Neural progenitor cell (in vitro differentiated cells): ENCODE data around the gene DCDC2. TPM values are rescaled to one million over a fixed set of nuclear protein-coding genes. Genes with fewer than 3 reads are reported as not detected.
"Not testable (repeated sequence)": the region's sequence is repeated elsewhere in the genome, so short reads cannot be mapped to it uniquely, and the experiment has no call there.

Experiments
- DNase-seq: peaks from one replicate; pipeline ENCODE4 v3.0.0-alpha.2; 2016; ENCODE audit warnings: low spot score
- H2AFZ ChIP-seq: fragments of 200-600 bp; sonication (generic); replicated peaks from 2 replicates; pipeline ENCODE4 v1.6.1; 2016; ENCODE audit warnings: antibody characterized with exemption
- H3F3A ChIP-seq: fragments of 200-600 bp; sonication (generic); 2 replicates; pipeline ENCODE4 v1.6.1; 2016; ENCODE audit warnings: antibody characterized with exemption, low read depth
- H3K27ac ChIP-seq: fragments of 200-600 bp; sonication (generic); 2 replicates; pipeline ENCODE4 v1.5.1; 2016; ENCODE audit warnings: mild to moderate bottlenecking
- H3K27me3 ChIP-seq: fragments of 200-600 bp; sonication (generic); 2 replicates; pipeline ENCODE4 v1.6.1; 2016; ENCODE audit warnings: mild to moderate bottlenecking, moderate library complexity
- H3K36me3 ChIP-seq: fragments of 200-600 bp; sonication (generic); 2 replicates; pipeline ENCODE4 v1.5.1; 2016
- H3K4me1 ChIP-seq: fragments of 200-600 bp; sonication (generic); 2 replicates; pipeline ENCODE4 v1.6.1; 2016; ENCODE audit warnings: mixed run types
- H3K4me2 ChIP-seq: fragments of 200-600 bp; sonication (generic); 2 replicates; pipeline ENCODE4 v1.6.1; 2016
- H3K4me3 ChIP-seq: fragments of 200-600 bp; sonication (generic); 2 replicates; pipeline ENCODE4 v1.5.1; 2016
- H3K79me2 ChIP-seq: fragments of 200-600 bp; sonication (generic); 2 replicates; pipeline ENCODE4 v1.6.1; 2016; ENCODE audit warnings: low read depth
- H3K9ac ChIP-seq: fragments of 200-600 bp; sonication (generic); 2 replicates; pipeline ENCODE4 v1.6.1; 2016
- H3K9me3 ChIP-seq: fragments of 200-600 bp; sonication (generic); 2 replicates; pipeline ENCODE4 v1.5.1; 2016; ENCODE audit warnings: low read depth
- H4K20me1 ChIP-seq: fragments of 200-600 bp; sonication (generic); 2 replicates; pipeline ENCODE4 v1.6.1; 2016; ENCODE audit warnings: low read depth
- H3K27ac Mint-ChIP-seq: 3 replicates; pipeline ENCODE4 v1.8.0; 2021; ENCODE audit warnings: mixed read lengths
- H3K27me3 Mint-ChIP-seq: 2 replicates; pipeline ENCODE4 v1.8.0; 2022; ENCODE audit warnings: low read depth, mild to moderate bottlenecking, inconsistent platforms, moderate library complexity, mixed read lengths; ENCODE audit not compliant: insufficient read depth
- H3K36me3 Mint-ChIP-seq: 3 replicates; pipeline ENCODE4 v1.8.0; 2021; ENCODE audit warnings: mixed read lengths
- H3K4me1 Mint-ChIP-seq: 3 replicates; pipeline ENCODE4 v1.8.0; 2021; ENCODE audit warnings: mixed read lengths
- H3K4me3 Mint-ChIP-seq: 3 replicates; pipeline ENCODE4 v1.8.0; 2021; ENCODE audit warnings: mild to moderate bottlenecking, moderate library complexity, mixed read lengths
- H3K9me3 Mint-ChIP-seq: 3 replicates; pipeline ENCODE4 v1.8.0; 2020; ENCODE audit warnings: mixed read lengths
- EZH2 ChIP-seq: fragments of 200-600 bp; sonication (generic); IDR thresholded peaks from 2 replicates; pipeline ENCODE4 v1.6.1; 2017; ENCODE audit warnings: antibody characterized with exemption, mild to moderate bottlenecking, moderate library complexity
- EZH2phosphoT487 ChIP-seq: fragments of 200-600 bp; sonication (generic); IDR thresholded peaks from 2 replicates; pipeline ENCODE4 v1.6.1; 2017; ENCODE audit warnings: antibody characterized with exemption
- total RNA-seq: library from RNA; depleted of rRNA; stranded (reverse); fragments of >200 nt; gene quantifications from 2 replicates; pipeline ENCODE4 v1.2.3, GENCODE V29; 2015; ENCODE audit warnings: low replicate concordance
- TF ChIP-seq, protein P1 (sequence below): fragments of 200-600 bp; sonication (generic); IDR thresholded peaks from 2 replicates; pipeline ENCODE4 v1.5.1; 2017; ENCODE audit warnings: antibody characterized with exemption, mild to moderate bottlenecking

Gene DCDC2
- total RNA-seq, 1 donor from 2014 or later: not detected

DNA sequence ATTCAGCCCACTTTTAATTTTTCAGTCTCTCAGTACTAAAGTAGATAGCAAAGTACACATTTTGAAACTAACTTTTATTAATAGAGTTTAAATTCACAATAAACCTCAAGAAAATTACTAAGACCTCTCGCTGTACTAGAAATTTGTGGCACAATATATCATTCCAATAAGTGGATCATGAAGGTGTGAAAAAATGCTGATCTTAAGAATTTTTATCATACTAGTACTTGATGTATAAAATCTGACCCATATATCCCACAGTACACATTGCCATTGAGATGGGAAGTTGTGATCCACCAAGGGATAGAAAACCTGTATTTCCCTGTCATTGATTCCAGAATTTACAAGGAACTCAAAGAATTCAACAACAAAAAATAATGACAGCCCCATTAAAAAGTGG, 85.7 kb downstream of the DCDC2 start:
- H3F3A ChIP-seq: no peaks in the 10 kb centered on the region
- H2AFZ ChIP-seq: no peak overlapping the region
- Mint-ChIP-seq H3K27me3 (peaks cover 5% of the 10 kb centered on the region), H3K36me3 (no peaks in the 10 kb centered on the region), H3K4me3 (no peak overlapping the region), H3K9me3 (no peaks in the 10 kb centered on the region), H3K4me1 (peaks cover 4% of the 10 kb centered on the region), H3K27ac (no peak overlapping the region)
- H3K27ac ChIP-seq: no peak overlapping the region
- no peak overlapping the region for H3K4me2 ChIP-seq
- no peak overlapping the region for H3K9ac ChIP-seq
- H3K27me3 ChIP-seq: no peaks in the 10 kb centered on the region
- no peaks in the 10 kb centered on the region for H3K36me3 ChIP-seq
- no peak for DNase-seq
- TF ChIP-seq EZH2phosphoT487 (no peak), EZH2 (no peak)
- TF ChIP-seq, protein P1, sequence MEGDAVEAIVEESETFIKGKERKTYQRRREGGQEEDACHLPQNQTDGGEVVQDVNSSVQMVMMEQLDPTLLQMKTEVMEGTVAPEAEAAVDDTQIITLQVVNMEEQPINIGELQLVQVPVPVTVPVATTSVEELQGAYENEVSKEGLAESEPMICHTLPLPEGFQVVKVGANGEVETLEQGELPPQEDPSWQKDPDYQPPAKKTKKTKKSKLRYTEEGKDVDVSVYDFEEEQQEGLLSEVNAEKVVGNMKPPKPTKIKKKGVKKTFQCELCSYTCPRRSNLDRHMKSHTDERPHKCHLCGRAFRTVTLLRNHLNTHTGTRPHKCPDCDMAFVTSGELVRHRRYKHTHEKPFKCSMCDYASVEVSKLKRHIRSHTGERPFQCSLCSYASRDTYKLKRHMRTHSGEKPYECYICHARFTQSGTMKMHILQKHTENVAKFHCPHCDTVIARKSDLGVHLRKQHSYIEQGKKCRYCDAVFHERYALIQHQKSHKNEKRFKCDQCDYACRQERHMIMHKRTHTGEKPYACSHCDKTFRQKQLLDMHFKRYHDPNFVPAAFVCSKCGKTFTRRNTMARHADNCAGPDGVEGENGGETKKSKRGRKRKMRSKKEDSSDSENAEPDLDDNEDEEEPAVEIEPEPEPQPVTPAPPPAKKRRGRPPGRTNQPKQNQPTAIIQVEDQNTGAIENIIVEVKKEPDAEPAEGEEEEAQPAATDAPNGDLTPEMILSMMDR: no peak
- H3K9me3 ChIP-seq: no peaks in the 10 kb centered on the region
- no peaks in the 10 kb centered on the region for H3K79me2 ChIP-seq
- H4K20me1 ChIP-seq: no peaks in the 10 kb centered on the region
- no peak overlapping the region for H3K4me3 ChIP-seq
- peaks cover 4% of the 10 kb centered on the region for H3K4me1 ChIP-seq

DNA sequence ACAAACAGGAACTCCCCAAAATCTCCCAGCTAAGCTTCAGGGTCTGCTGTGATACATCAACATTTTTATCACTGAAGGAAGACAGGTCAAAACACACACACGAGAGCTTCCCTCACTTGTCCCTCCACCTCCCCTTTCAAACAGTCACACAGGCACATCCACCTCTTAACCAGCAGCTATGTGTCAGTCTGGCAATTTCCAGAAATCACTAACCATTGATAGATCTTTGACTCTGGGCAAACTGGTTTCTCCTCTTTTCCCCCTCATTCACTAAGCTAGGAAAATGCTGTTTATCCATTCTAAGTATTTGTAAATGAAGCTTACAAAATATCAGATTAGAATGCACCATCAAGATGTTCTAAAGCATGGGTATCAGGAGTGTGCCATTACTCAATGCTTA, 87.8 kb downstream of the DCDC2 start:
- no peak overlapping the region for H3K9ac ChIP-seq
- Mint-ChIP-seq H3K4me3 (no peak overlapping the region), H3K4me1 (peaks cover 4% of the 10 kb centered on the region), H3K36me3 (no peaks in the 10 kb centered on the region), H3K27me3 (peaks cover 8% of the 10 kb centered on the region), H3K27ac (no peak overlapping the region), H3K9me3 (no peaks in the 10 kb centered on the region)
- no peak overlapping the region for H3K27ac ChIP-seq
- H2AFZ ChIP-seq: no peak overlapping the region
- H3K9me3 ChIP-seq: no peaks in the 10 kb centered on the region
- H3K27me3 ChIP-seq: no peaks in the 10 kb centered on the region
- H3K4me1 ChIP-seq: peaks cover 4% of the 10 kb centered on the region
- no peaks in the 10 kb centered on the region for H4K20me1 ChIP-seq
- TF ChIP-seq EZH2phosphoT487: no peak
- TF ChIP-seq, protein P1: no peak
- TF ChIP-seq EZH2: no peak
- H3F3A ChIP-seq: no peaks in the 10 kb centered on the region
- H3K4me2 ChIP-seq: no peak overlapping the region
- H3K36me3 ChIP-seq: no peaks in the 10 kb centered on the region
- no peak overlapping the region for H3K4me3 ChIP-seq
- DNase-seq: no peak
- H3K79me2 ChIP-seq: no peaks in the 10 kb centered on the region

DNA sequence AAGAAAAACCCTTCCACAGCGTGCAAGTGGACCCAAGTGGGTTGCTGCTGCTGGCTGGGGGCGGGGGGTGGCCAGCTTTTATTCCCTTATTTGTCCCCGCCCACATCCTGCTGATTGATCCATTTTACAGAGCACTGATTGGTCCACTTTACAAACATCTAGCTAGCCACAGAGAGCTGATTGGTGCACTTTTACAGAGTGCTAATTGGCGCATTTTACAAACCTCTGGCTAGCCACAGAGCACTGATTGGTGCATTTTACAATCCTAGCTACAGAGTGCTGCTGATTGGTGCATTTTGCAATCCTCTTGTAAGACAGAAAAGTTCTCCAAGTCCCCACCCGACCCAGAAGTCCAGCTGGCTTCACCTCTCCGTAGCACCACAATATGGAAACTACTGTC, 99.6 kb downstream of the DCDC2 start:
- H3F3A ChIP-seq, DNase-seq, H3K9ac ChIP-seq, H3K9me3 ChIP-seq, H3K4me3 ChIP-seq, H3K27me3 Mint-ChIP-seq, H3K27ac Mint-ChIP-seq, H3K4me2 ChIP-seq, H3K4me1 Mint-ChIP-seq, H4K20me1 ChIP-seq, H3K27me3 ChIP-seq, H2AFZ ChIP-seq, H3K36me3 Mint-ChIP-seq, H3K79me2 ChIP-seq, H3K36me3 ChIP-seq, H3K4me3 Mint-ChIP-seq, H3K27ac ChIP-seq: not testable (repeated sequence)
- H3K9me3 Mint-ChIP-seq: peaks cover 21% of the 10 kb centered on the region
- peaks cover 26% of the 10 kb centered on the region for H3K4me1 ChIP-seq

DNA sequence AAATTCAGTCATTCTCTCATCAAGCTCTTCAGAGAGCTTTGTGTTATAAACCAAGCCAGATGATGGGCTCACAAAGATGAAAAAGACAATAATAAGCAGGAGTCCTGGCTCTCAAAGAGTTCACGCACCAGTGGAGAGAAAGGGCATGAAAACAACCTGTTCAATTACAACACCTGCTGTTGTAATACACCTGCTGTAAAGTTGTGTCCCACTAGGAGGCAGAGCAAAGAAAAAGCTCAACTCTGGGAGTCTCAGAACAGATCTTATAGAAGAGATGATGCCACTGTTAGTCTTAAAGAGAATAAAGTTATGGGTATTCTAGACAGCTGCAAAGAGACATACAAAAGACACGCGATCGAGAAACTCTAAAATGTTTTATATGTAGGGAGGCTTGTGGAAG, 100.6 kb downstream of the DCDC2 start:
- Histone ChIP-seq H3F3A (peaks cover 11% of the 10 kb centered on the region), H3K27me3 (no peaks in the 10 kb centered on the region), H3K36me3 (peaks cover 7% of the 10 kb centered on the region), H3K9ac (no peak overlapping the region), H3K27ac (no peak overlapping the region), H3K9me3 (peaks cover 9% of the 10 kb centered on the region), H3K4me2 (no peak overlapping the region), H3K4me1 (peaks cover 32% of the 10 kb centered on the region), H3K4me3 (no peak overlapping the region), H4K20me1 (no peaks in the 10 kb centered on the region), H2AFZ (peak overlapping the region; percentile 15), H3K79me2 (no peaks in the 10 kb centered on the region)
- peak; percentile 14 for DNase-seq
- peaks cover 13% of the 10 kb centered on the region for H3K4me1 Mint-ChIP-seq
- H3K4me3 Mint-ChIP-seq: no peak overlapping the region
- H3K27ac Mint-ChIP-seq: no peak overlapping the region
- TF ChIP-seq EZH2 (no peak), EZH2phosphoT487 (no peak)
- TF ChIP-seq, protein P1: peak; percentile 39
- H3K36me3 Mint-ChIP-seq: peaks cover 2% of the 10 kb centered on the region
- peaks cover 26% of the 10 kb centered on the region for H3K9me3 Mint-ChIP-seq
- H3K27me3 Mint-ChIP-seq: peaks cover 2% of the 10 kb centered on the region
